GM19467 (cell line): ENCODE measurements around the gene REL.

Experiments
- ATAC-seq: cut with Tn5 transposase; IDR thresholded peaks from one replicate; pipeline ENCODE4 v1.9.1; 2021; ENCODE audit warnings: mild to moderate bottlenecking, moderate library complexity; ENCODE audit not compliant: unreplicated experiment

Gene REL

DNA sequence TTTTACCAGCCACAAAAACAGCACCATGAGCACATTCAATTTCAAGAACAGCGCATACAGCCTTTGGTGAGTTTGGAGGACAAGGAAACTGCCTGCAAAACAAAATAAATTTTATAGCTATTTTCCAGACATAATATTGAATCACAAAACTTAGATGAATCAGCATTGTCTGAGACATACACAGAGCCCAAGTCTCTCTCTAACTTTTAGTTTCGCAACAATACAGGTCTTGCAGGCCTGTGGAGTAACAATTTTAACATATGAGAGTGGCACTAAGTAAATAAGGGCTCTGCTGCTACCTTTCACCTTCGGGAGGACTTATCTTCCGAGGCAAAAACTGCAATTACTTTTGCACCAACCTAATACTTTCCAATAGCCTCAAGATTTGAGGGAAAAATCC lies 80.1 kb downstream of the REL start:
- no peak for ATAC-seq

DNA sequence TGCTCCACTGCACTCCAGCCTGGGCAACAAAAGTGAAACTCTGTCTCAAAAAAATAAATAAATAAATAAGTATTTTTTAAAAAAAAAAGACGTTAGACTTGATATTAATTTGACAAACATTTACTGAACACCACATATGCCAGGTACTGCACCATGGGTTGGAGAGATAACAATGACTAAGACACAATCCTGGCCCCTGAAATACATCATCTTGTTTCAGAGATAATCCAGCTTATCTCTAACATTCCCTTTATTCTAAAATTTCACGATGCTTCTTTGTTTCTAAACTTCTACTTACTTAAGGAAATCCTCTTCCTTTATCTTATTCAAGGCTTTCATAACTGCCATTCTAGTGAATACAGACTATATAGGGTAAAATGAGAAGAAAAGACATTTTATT lies 81.2 kb downstream of the REL start:
- no peak for ATAC-seq

DNA sequence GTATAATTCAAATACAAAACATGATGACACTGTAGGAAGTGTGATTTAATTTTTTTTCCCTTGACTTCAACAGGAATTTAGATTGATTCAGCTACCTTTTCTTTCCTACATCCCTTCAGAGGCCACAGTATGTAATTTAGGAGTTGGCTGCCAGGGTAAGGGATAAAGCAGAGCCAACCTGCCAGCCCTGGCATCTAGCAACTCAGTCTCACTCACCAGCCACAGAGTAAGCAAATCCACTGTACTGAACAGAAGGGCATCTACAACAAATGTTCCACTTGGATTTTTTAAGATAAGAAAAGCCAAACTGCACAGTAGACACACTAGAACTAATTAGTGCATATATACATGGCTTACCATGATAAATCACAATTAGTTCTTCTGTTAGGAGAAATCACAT lies 81.8 kb downstream of the REL start:
- ATAC-seq, result no peak

DNA sequence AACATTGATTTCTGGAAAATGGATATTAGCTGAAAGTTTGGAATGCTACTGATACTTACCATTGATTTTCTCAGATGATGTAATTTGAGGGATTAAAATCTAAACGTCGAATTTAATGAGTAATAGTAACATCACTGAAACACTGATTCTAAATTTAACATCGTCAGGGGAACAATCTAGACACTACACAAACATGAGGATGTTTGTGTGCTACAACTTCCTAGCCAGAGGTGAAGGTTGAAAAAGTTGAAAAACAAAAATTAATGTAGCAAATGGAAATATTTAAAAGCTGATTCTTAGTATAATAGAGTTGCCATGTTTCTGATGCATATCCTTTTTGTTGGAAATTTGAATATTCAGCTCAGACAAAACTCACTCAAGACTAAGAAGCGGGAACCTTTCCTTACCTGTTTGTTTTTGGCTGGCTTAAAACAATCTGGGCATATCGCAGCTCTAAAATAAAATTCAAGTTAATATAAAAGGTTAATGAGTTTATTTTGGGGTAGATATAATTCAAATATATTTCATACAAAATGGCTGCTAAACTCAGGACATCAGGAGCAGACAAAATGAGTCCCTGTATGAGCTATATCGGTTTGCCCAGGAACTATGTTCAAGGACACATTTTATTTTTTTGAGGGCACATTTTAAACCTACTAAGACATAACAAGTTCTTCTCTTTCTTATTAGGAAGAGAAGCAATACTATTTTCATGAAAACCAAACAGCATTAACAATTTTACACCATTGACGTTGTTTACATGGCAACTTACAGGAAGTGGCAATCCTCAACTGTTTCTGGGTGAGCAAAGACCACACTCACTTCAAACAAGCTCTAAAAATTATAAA lies 83.5 kb downstream of the REL start:
- ATAC-seq, result no peak

DNA sequence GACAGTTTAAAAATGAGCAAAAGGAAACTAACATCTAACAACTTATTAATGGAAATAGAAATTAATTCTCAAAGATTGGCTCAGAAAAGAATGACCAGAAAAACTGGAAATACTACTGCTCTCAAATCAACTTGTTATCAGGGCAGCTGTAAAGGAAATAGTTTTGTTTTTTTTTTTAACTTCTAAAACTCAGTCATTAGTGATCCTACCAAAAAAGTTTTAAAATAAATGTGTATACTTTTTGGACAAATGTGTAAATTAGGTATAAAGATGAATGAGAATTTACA lies 84.1 kb downstream of the REL start:
- ATAC-seq, result no peak

DNA sequence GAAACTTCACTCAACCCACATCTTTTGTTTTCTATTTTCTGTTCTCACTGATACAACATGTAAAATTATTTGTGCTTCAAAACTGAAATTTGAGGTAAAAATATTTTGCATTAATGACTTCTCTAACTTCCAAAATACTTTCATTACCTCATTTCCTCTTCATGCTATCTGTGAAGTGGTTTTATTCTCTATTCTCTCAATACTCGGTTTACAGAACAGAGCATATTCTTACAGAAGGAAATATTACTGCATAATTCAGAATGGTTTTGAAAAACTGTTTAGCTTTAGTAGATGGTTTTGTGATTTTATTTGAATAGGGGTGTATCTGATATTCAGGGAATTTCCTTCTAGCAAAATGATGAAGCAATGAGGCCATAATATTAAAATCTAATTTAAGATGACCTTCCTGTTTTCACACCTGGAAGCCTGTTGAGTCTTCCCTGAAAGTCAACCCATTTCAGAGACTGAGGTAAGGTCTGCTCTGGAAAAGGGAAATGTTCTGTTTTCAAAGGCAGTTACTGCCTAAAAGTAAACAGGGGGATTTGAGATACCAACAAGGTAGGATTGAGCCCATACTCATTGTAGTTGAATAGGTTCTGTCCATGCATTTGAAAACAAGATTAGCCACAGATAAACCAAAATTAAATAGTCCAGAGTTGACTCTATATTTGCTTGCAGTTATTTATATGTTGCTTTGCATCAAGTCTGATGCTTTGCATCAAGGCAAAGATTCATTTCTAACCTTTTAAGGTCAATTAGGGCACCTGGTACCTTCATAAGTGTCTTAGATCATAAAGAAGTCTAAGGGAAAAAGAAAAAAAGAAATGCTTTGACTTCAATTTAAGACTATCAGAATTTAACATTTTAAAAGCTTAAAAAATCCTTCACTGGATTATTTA lies 85.4 kb downstream of the REL start:
- ATAC-seq, result no peak

DNA sequence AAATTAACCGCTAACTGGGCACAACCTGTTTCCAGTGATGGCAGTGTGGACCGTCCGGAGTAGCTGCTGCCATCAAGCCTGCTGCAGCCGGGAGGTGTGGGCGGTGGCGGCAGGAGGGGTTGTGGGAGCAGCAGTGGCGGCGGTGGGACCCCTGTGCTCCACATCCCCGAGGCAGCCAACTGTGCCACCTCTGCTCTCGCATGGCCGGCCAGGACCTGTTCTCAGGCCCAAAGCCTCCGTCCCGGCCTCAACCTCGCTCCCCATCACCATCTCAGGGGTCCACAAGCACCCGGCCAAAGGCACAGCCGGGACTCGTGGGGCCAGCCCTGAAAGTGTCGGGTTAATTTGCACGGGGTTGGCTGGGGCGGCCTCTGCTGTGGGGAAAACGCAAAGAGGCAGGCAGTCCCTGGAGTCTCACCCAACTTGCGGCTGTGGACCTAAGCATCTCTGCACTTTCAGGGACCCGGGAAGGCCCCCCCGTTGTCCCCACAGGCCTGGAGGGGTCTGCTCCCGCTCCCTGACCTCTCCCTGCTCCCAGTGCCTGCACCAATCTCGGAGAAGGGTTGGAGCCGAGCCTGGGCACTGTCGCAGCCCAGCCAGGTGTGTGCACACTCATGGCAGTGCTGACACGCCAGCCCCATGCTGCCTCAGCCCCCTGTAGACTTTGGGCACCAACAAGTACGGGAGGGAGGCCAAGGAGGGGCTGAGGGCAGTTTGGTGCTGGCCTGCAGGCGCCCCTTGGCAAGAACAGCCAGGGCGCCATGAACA lies 91.7 kb downstream of the REL start:
- no peak for ATAC-seq

DNA sequence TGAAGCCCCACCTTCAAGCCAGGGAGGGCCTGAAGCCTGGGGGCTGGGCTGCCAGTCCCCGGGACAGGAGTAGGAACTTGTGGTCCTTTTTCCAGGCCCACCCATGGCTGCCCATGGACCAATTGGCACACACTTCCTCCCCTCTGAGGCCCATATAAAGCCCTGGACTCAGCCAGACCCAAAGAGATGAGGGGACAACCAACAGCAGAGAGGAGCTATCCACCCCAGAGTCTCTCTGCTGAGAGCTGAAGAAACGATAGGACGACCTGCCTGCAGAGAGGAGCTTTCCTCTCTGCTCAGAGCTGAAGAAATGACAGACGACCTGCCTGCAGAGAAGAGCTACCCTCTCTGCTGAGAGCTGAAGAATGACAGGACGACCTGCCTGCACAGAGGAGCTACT lies 92.3 kb downstream of the REL start:
- no peak for ATAC-seq

DNA sequence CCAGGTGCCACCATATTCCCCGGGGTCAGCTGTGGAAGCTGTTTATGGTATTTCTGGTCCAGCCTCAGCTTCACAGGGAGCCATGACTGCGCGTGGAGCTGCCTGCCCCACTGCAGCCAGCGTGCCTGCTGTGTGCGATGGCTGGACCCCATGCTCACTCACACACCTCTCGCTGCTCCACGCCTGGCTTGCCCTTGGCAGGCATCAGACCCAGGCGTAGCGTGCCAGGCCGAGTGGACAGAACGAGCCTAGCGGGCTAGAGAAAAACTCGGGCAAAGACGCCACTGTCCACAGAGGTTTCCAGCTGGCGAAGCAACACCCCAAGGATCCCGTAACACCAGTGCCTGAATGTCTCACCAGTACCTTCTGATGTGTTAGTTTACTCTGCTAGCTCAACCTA lies 93.3 kb downstream of the REL start:
- no peak for ATAC-seq
